GM12801 (cell line): ENCODE results near the gene BTN2A1.

Experiments
- CTCF ChIP-seq: IDR thresholded peaks from one replicate; pipeline ENCODE4 v1.5.1; 2011; ENCODE audit warnings: control low read depth; ENCODE audit not compliant: insufficient read length; ENCODE audit errors: extremely low read depth

BTN2A1 gene

DNA sequence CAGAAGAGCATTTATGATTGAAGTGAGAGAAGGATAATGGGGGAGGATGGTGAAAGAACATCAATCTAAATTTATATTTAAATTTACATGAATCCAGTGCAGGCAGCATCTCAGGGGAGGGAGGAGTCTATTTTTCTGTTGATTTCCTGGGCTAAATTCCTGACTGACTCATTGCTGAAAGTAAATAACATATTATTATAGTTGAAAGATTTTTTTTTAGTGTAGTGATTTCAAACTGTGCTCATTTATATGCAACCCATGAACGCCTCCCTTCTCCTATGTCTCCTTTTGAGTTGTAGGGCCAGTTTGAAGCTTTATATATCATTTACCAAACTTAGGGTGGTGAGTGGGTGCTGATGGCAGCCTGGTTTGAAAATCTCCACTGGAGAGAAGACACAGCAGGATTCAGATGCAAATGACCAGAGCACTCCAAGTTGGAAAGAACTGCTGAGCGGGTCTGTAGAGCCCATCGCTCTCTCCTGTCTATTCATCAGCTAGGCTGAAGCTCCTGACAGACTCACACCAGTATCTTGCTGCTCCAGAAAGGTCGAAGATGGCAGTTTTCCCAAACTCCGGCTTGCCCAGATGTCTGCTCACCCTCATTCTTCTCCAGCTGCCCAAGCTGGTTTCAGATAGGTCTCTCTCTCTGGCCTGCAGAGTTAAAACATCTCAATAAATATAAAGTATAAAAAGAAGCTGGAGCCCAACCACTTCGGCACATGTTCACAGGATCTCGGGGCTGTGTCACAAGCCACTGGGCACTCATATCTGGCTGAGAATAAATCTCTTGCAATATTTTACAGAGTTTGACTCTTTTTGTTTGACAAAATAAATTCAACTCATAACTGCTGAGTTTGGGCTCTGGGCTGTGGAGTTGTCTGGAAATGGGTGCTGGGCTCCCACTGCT, 18.3 kb downstream of the BTN2A1 start:
- no peak for TF ChIP-seq CTCF

GRCh38 chr6:26476896-26477295, 19.1 kb downstream of the BTN2A1 start:
- TF ChIP-seq CTCF = no peak

DNA sequence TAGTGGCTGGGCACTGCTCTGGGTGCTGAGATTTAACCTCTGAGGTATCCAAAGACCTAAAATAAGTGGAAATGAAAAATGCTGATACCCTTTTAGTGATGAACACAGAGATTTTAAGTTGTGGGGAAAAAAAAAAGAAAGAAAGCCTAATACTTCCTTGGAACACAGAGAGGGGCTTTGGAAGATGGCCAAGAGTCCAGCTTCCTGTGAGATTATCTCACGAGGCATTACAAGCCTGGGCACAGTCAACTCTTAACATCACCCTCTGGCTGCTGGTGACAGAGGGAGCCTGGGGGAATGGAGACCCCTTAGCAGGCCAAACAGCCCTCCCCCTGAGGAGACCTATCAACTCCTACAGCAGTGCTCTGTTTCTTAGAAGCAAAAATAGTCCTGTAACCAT, 19.7 kb downstream of the BTN2A1 start:
- TF ChIP-seq CTCF = no peak

DNA sequence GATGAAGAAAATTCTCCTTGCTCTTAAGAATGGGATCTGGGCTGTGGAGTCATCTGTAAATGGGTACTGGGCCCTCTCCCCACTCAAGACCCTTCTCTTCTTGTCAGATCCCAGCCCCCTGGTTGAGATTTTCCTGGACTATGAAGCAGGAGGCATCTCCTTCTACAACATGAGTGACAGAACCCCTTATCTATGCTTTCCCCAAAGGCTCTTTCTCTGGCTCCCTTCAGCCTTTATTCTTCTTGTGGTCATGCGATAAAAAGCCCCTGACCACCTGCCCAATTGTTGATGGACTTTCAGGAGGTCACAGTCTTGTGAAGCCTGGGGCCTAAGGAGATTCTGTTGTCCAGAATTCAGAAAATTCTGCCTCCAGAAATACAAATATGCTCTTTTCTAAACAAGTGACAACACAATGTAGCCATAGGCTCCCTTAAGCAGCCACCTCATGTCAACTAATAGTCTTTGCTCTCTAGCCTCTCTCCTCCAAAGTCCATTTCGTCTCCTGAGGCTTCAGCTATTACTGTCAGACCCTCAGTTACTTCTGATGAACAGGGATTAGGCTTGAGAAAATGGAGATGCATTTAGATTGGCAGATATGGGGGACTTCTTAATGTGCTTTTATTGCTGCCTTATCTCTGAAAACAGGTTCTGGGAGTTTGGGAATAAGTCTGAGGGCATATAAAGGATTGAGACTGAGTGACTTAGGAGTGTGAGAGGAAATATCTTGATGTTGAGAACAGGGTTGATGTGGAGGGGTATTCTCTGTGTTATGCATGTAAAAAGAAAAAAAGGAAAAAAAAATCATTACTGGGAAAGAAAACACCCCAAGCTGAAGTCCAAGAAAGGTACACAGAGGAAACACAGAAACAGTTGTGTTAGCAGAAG, 20.6 kb downstream of the BTN2A1 start:
- TF ChIP-seq CTCF = no peak

- no peak for TF ChIP-seq CTCF
These were observed 21.2 kb downstream of the BTN2A1 start for GRCh38 chr6:26478985-26479278.

DNA sequence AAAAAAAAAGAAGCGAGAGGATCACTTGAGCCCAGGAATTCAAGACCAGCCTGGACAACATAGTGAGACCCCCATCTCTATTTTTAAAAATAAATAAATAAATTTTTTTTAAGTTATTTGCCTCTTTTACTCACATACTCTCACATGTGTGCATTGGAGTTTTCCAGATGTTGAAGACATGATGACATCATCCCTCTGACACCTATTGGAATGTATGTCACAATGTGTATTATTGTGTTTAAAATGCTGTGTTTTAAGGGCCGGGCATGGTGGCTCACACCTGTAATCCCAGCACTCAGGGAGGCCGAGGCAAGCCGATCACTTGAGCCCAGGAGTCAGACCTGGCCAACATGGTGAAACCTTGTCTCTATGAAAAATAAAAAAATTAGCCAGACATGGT, 24.6 kb downstream of the BTN2A1 start:
- no peak for TF ChIP-seq CTCF

GRCh38 chr6:26483727-26484126, 26.0 kb downstream of the BTN2A1 start:
- no peak for TF ChIP-seq CTCF
